GM19324 (cell line): ENCODE results near the gene CPEB4.
A peak's percentile ranks its signal among the peaks of the same experiment; 100 is the strongest.

ENCODE experiments used
- ATAC-seq: cut with Tn5 transposase; IDR thresholded peaks from one replicate; pipeline ENCODE4 v1.9.1; 2021; ENCODE audit warnings: mild to moderate bottlenecking, moderate library complexity; ENCODE audit not compliant: unreplicated experiment, low FRiP score

CPEB4 gene

DNA sequence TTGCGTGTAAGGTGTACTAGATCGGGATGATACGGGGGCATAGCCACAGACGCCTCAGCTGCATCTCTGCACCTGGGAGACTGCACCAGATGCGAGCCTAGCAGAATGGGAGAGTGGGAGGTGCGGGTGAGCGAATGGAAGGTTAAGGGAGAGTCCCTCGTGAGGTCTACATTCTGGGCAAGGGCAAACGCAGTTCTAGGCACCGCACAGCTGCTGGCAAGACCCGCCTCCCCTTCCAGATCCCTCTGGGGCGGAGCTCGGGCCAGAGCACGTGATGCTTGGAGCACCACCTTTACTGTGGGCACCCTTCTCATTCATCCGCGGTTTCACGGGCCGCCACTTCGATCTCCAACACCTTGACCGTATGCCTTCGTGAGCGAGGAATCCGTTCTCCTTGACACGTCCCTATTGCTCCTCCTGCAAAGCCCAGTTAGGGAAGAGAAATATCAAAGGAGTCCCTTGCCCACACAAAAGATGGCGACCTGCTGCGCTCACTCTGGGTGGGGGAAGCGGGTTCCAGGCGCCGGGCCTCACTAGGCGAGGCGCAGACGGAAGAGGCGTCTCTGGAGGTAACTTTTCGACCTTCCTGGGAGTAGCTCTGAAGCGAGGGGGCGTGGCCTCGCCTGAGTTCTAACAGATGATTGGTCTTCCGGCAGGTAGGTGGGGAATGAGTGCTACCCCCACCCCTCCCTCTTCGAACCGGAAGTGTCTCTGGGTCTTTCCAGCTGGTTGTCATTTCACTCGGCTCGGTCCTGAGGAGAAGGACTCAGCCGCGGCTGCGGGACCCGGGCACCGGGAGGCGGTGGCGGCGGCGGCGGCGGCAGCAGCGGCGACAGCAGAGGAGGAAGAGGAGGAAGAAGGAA lies at the start of gene CPEB4:
TSS of gene CPEB4 (plus strand) at position 740 of the 863 bp plus-strand sequence. CDS start 1,385 bp downstream, outside the sequence.
- peak; percentile 89 for ATAC-seq

DNA sequence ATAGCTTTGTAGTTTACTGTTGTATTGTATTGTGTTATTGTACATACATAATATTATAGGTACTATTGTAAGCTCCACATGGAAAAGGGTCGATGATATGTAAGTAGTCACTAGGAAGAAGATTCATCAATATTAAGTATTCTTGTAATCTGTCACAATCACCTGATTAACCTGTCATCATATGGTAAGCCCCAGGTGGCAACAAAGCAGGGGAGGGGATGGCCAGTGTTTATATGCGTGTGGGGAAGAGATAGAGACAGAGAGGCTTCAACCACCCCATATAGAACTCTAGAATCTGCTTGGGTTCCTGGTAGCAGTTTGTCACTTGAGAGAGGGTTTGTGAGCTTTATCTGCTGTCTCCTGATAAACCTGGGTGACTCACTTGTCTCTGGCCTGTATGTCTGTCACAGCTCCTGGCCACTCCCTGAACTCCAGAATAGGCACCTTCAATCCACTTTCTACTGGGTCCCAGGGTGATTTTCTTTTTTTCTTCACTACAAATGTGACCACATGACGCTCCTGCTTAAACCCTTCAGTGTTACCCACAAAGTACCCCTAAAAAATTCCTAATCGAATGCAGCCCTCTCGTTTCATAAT lies 48.9 kb upstream of the CPEB4 start:
- no peak for ATAC-seq

DNA sequence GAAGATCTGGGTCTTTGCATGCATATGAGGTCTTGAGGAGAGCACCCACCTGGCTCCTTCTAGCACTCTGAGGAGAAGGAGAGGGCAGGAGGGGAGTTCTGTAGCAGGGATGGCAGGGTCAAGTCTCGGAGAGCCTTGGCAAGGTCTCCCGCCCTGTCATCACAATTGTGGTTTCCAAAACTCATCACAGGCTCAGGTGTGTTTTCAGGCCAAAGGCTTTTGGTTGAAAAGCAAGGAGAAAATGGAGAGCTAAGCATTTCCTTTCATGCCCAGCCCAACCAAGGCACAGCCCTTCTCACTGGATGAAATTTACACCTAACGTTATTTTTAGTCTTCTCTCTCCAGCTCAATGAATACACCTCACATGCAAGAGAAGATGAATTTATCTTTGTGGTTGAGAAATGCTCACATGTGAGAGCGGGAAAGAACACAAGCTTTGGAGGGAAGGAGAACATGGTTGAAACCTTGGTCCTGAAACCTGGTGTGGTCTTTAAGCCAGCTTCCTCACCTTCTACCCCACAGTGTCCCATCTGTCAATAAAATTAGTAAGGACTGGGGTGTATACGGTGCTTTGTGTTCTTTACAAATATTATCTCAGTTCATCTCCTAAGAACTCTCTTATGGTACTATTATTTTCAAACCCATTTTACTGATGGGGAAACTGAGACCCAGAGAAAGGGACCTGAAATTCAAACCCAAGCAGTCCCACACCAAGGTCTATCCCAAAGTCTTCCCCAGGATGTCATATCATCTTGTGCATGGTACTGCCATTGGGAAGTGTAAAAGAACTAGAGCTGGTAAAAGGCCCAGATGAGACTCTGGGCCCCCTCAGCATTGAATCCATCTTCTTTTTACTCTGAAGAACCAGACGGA lies 47.8 kb upstream of the CPEB4 start:
- ATAC-seq: no peak

DNA sequence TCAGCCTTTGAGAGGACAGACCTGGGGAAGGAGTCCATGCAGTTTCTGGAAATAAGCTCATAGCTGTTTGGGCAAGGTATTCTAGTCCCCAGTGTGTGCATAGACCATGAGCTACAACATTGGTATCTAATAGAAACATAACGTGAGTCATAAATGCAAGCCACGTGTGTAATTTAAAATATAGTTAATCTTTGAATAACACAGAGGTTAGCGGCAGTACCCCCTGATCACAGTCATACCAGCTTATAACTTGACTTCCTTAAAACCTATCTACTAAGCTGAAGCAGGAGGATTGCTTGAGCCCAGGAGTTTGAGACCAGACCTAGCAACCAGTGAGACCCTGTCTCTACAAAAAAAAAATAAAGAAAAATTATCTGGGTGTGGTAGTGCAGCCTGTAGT lies 46.4 kb upstream of the CPEB4 start:
- ATAC-seq: no peak

DNA sequence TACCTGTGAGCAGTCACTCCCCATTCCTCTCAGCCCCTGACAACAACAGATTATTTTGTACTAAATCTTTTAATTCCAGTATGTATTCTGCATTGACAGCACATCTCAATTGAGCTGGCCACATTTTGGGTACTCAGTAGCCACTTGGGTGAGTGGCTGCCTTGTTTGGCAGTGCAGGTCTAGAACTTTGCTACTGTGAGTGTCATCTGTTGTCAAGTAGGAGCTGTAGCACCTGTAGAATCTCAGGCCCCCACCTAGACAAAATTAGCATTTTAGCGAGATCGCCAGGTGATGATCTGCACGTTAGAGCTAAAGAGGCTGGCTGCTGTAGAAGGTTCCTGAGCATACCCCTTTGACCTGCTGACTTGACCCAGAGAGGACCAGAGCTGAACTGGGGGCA lies 44.4 kb upstream of the CPEB4 start:
- ATAC-seq: no peak

DNA sequence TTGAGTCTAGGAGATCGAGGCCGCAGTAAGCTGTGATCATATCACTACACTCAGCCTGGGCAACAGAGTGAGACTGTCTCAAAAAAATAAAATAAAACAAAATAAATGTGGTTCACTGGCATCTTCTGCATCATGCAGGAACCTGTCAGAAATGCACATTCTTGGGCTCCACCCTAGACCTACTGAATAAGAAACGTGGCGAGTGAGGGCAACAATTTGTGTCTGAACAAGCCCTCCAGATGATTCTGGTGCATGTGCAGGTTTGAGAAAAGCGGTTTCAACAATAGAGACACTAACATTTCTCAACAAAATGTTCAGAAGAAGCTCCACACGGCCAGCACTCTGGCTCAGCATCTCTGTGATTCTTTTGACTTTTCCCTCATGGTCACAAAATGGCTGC lies 42.8 kb upstream of the CPEB4 start:
- ATAC-seq: no peak

DNA sequence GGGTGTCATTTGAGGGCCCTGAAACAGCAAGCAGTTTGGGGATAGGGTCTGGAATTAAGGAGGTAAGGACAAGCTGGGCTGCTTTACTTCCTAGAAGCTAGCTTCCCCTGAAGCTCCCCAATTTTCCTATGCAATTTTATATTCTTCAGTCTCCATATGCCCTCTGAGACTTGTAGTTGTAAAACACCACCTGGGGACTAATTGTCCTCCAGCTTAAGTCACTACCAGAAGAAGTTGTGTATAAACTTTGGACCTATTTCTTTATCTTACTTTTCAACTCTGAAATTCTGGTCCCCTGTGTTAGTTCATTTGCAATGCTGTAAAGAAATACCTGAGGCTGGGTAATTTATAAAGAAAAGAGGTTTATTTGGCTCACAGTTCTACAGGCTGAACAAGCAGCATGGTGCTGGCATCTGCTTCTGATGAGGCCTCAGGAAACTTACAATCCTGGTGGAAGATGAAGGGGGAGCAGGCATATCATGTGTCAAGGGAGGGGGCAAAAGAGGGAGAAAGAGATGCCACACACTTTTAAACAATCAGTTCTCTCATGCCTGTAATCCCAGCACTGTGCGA lies 41.1 kb upstream of the CPEB4 start:
- ATAC-seq: no peak

DNA sequence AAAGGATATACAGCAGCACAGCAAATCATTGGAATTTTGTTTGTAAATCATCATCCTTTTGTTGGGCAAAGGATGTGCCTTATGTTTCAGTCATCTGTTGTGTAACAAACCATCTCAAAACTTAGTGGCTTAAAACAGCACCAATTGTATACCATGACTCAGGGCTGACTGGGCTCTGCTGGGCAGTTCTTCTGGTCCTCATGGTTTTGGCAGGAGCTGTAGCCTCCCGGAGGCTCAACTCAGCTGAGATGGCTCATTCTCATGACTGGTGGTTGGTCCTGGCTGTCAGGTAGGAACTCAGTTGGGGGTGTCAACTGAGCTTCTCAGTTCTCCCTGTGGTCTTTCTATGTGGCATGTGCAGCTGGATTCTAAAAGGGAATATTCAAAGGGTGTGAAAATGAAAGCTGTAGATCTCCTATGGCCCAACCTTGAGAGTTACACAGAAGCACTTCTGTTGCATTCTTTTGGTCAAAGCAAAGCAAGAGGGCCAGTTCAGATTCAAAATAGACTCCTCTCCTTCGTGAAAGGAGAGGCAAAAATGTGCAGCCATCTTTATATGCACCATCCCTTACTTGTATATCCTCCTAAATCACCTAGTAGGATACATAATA lies 39.1 kb upstream of the CPEB4 start:
- ATAC-seq: no peak

DNA sequence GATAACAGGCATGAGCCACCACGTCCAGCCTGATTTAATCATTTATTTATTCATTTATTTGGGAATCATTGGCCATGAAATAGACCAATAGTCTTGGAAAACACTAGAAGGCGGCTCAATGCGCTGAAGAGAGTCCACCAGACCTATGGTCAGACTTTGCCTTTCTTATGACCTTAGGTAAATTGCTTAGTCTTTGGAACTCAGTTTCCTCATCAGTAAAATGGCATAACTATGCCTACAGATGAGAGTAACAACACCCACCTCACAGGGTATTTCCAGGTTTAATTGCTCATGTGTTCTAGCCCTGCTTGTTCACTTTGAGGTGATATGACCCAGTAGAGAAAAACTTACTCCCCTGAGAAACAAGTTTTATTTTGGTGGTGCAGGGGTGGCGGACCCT lies 38.2 kb upstream of the CPEB4 start:
- no peak for ATAC-seq

DNA sequence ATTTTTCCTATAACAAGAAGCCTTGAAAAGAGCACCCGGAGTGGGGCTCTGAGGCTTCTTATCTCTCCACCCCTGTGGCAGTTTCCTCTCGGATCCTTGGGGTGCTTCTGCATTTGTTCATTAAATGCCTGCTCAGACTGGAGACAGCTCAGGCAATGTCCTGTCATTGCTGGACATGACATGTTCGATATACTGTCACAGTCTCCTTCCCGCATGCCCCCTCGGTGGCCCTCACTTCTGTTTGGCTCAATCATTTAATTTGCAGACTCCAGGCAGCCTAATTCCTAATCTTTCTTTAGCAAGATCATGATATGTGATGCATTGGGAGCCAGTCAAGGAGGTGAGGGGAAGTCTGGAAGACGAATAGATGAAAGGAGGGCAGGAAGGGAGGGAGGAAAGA lies 37.5 kb upstream of the CPEB4 start:
- no peak for ATAC-seq

DNA sequence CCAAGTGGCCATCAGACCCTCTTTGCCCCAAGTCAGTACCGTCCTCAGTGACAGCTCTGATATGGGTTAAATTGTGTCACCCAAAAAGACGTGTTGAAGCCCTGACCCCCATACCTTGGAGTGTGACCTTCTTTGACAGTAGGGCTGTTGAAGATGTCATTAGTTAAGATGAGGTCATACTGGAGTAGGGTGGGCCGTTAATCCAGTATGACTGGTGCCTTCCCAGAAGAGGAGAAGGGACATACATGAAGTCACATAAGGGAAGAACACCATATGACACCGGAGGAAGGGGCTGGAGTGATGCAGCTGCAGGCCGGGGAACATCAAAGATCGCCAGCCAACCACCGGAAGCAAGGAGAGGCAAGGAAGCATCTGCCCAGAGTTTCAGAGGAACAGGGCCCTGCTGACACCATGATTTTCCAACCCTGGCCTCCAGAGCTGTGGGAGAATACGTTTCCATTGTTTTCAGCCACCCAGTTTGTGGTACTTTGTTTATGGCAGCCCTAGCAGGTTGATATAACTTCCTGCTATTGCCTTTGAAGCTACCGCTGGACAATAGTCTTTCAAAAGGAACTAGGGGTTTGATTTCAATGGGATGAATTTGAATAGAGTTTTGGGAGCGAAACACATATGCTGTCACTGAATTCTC lies 36.4 kb upstream of the CPEB4 start:
- no peak for ATAC-seq

DNA sequence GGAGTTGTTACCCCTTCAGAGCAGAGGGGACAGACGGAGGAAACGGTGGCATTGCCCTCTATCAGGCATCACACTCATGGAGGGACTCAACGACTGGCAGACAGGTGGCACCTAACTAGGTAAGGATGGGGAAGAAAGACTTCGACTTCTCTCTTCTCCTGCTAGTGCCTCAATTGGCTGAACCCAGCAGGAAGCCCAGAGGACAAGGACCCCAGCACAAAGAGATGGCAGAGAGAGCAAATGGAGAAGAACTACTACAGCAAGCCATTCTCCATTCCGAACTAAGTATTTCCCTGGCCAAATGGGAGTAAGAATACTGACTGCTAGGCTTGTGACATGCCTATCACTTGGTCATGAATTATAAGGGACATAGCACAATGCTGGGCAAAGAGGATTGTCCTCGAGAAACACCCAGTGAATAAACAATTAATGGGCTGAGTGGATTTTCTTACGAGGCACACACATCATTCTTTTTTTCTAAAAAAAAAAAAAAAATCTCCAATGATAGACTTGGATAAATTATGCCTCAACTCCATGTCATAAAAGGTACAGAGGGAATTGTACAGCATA lies 35.3 kb upstream of the CPEB4 start:
- no peak for ATAC-seq

DNA sequence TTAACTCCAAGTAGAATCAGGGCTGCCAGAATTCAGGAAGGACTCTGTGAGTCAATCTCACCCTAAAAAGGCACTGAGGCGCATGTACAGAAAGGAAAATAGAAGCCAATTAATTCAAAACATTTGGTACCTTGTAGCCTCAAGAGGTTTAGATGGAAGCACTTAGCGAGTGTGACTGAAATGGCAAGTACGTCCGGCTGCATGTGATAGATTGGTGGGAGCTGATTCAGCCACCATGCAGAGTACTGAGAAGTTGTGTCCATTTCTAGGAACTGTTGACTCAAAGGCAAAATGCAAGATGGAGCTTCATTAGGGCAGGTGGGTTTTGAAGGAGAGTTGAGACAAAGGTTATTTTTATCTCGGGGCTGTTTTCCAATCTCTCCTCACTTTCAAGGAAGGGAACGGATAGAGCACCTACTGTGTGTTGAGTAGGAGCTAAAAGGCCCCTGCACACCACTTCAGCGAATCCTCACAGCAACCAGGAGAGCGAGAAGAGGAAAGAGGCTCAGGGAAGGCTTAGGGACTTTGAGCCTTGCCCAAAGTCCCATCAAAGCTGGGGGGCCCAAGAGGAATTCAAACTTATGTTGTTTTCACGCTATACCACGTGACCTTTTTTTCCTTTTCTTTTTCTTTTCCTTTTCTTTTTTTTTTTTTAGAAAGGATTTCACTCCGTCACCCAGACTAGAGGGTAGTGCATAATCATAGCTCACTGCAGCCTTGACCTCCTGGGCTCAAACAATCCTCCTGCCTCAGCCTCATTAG lies 34.6 kb upstream of the CPEB4 start:
- no peak for ATAC-seq

DNA sequence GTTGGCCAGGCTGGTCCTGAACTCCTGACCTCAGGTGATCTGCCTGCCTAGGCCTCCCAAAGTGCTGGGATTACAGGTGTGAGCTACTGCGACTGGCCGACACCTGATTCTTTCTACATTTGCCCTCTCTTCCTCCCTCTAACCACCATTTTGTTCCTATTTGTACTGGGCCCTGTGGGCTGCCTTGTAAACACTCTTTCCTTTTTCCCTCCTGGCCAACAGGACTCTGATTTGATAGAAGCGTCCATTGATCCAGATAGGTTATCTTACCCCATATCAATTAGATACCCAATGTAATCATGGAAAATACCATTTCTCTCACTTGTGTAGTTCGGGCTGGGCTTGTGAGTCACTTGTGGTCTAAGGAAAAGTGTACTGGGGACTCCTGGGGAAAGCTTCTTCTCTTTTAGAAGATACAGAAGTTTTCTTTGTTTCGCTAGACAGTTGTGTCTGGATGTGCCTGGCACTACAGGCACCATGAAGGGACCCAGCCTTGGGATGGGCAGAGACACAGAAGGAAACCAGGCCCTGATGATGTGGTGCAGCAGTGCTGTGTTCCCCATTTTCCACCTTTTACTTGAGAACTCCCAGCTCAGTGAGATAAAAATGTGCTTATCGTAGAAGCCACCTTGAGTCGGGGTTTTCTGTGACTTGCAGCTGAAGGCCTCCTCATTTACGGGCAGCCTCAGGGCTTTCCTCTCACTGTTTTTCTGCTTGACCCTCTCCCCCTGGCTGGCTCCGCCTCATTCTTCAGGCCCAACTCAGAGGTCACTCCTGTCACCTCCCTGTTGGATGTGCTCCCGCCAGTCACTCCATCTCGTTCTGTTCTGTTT lies 32.8 kb upstream of the CPEB4 start:
- no peak for ATAC-seq

DNA sequence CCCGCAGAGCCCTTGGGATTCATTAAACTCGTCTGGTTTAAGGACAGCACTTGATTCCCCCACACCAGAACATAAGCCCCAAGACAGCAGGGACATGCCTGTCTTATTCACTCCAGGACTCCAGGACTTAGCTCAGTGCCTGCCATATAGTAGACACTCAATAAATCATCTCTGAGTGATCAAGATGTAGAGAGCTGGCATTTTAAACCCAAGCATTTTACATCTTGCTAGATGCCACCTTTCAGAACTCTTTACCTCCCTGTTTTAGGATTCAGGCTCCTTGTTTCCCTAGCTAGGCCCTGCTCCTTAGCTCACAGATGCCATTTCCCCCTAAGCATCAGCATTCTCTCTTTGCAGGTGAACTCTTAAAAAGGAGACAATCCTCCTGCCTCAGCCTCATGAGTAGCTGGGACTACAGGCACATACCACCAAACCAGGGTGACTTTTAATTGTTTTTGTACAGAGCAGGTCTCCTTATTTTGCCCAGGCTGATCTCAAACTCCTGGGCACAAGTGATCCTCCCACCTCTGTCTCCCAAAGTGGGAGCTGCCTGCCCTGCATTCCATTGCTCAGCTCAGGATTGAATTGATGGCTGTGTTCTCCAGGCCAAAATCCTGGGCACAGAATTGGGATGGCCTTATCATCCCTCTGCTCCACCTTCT lies 32.0 kb upstream of the CPEB4 start:
- ATAC-seq: no peak

DNA sequence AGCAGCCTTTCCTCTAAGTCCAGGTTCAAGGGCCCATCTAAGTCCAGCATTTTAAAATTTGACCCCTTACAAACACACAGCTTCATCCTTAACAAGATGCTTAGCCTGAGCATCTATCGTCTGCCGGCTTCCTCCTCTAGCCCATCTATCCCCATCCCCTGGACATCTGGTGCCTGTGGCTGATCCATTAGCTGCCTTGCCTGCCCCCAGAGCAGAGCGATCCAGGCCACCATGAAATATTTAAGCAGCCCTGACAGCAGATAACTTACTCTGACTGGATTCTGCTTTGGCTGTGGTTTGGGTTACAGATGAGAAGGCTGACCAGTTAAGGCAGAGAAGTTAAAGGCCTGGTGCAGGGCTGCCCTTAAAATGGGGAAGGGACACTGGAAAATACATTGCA lies 30.9 kb upstream of the CPEB4 start:
- no peak for ATAC-seq

DNA sequence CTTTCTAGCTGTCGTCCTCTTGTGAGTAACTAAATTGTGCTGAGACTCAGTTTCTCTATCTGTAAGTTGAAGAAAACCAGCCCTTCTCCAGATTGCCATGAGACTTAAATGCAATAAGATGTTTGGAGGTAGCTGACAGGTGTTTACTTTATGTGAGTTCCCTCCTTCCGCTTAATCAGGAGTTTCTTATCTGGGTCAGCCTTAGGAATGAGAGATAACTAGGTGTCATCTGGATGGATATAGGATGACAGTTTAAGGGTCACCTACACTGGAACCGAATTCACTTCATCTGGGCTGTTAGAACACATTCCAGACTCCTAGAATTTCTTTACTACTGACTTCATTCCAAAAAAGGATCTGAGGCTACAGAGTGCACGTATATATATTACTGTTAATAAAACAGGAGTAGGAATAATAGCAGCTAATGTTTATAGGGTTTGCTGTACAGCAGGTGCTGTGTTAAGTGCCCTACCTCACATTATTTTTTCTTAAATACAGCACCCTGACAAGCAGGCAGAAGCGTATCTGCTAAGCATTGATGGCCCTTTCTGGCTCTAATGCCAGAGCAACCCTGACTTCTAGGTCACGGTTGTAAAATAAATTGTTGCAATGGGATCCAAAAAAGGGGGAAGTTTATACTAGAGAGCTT lies 30.0 kb upstream of the CPEB4 start:
- no peak for ATAC-seq
